Muscle of arm (tissue), 12 donors: ENCODE measurements around the gene GFER. TPM values are rescaled to one million over a fixed set of nuclear protein-coding genes. Genes with fewer than 3 reads are reported as not detected.
"Not testable (repeated sequence)": the region's sequence is repeated elsewhere in the genome, so short reads cannot be mapped to it uniquely, and the experiment has no call there.

Experiments used
- DNase-seq: peaks from one replicate; pipeline ENCODE4 v3.0.0-alpha.2; 2013
- polyA plus RNA-seq, 12 donors: library from polyadenylated mRNA; unstranded; fragments of 120-200 nt; gene quantifications; one replicate each; pipeline ENCODE4 v1.2.1, GENCODE V29; 2013; ENCODE audit not compliant: insufficient read length in 12 of 12

Gene GFER
- polyA plus RNA-seq, 12 donors: 10.9 to 40.2 (median 15.1) TPM; not detected in 1

GRCh38 chr16:1950047-1950446 is 33.9 kb upstream of the GFER start:
- DNase-seq: no peak

- no peak for DNase-seq
Observed at GRCh38 chr16:1950559-1950958, 33.4 kb upstream of the GFER start.

GRCh38 chr16:1953734-1954133 is 30.3 kb upstream of the GFER start:
- no peak for DNase-seq

- DNase-seq: not testable (repeated sequence)
Observed at GRCh38 chr16:1957434-1958142, 26.4 kb upstream of the GFER start.

- DNase-seq: not testable (repeated sequence)
Observed at GRCh38 chr16:1958143-1958491, 25.9 kb upstream of the GFER start.

- DNase-seq: no peak
Observed at GRCh38 chr16:1958715-1959268, 25.2 kb upstream of the GFER start.

- DNase-seq: peak; percentile 94
Observed at GRCh38 chr16:1959269-1960039, 24.5 kb upstream of the GFER start, which contains the start of gene NDUFB10. TSS of gene NDUFB10 (plus strand) at chr16:1959538. CDS start at chr16:1959625, 87 bp downstream.

GRCh38 chr16:1960665-1961630 is 23.0 kb upstream of the GFER start:
- DNase-seq: no peak

- DNase-seq: no peak
Observed at GRCh38 chr16:1961651-1962067, 22.3 kb upstream of the GFER start.

GRCh38 chr16:1962161-1963153 is 21.5 kb upstream of the GFER start:
- not testable (repeated sequence) for DNase-seq

- DNase-seq: no peak
Observed at GRCh38 chr16:1963806-1964505, 20.0 kb upstream of the GFER start.

- peak; percentile 99 for DNase-seq
Observed at GRCh38 chr16:1964506-1965395, 19.2 kb upstream of the GFER start, which contains the start of gene RPS2. TSS of gene RPS2 (minus strand) at chr16:1964826. CDS start at chr16:1964625, 201 bp downstream.

GRCh38 chr16:1965396-1966001 is 18.5 kb upstream of the GFER start:
- DNase-seq: no peak

GRCh38 chr16:1966460-1966859 is 17.5 kb upstream of the GFER start, which contains the start of gene RNF151:
TSS of gene RNF151 (plus strand) at chr16:1966856. CDS start at chr16:1966882, 26 bp downstream.
- DNase-seq: no peak

GRCh38 chr16:1968146-1968953 is 15.6 kb upstream of the GFER start:
- no peak for DNase-seq

GRCh38 chr16:1971796-1972489 is 12.1 kb upstream of the GFER start, which contains the start of gene TBL3:
TSS of gene TBL3 (plus strand) at chr16:1972053. CDS start at chr16:1972165, 112 bp downstream.
- DNase-seq: peak; percentile 96
